ENCODE measurements around the gene LRRC51. TPM values are rescaled to one million over a fixed set of nuclear protein-coding genes. Genes with fewer than 3 reads are reported as not detected.

Gene LRRC51
- total RNA-seq, 2 experiments from 2014 or later, result 0.87 to 1.1 TPM

GRCh38 chr11:72066855-72067254 is 13.8 kb upstream of the LRRC51 start:
- no peaks in the 10 kb centered on the region for H3K9me3 ChIP-seq (ENCODE audit: control insufficient read depth in 1 of 2, insufficient read depth in 1 of 2, low read length in 2 of 2)
- no peaks in the 10 kb centered on the region for H3K27me3 ChIP-seq (ENCODE audit: control insufficient read depth in 1 of 2, insufficient read depth in 2 of 2, low read length in 2 of 2)
- intact Hi-C loops (cut with DNase I, micrococcal nuclease), result no loop called here
- H3K4me3 ChIP-seq (ENCODE audit: low read length), result no peak overlapping the region
- ATAC-seq (ENCODE audit: poor library complexity) (no peak), DNase-seq (no peak)
- ChIA-PET CTCF (interaction anchor here (0.8 to 1.2 kb wide), 2 partner anchors 42 to 77 kb away, joined by 3 read pairs; no protein-coding TSS in a partner anchor), POLR2A (interaction anchor here (1.3 kb wide), 1 partner anchor 26 kb away, joined by 7 read pairs; no protein-coding TSS in a partner anchor)
- H3K27me3 Mint-ChIP-seq, result no peaks in the 10 kb centered on the region
- peaks cover 31% of the 10 kb centered on the region for H3K36me3 Mint-ChIP-seq (ENCODE audit: low read depth)
- H3K4me1 ChIP-seq (ENCODE audit: insufficient read depth, low read length), result peaks cover 9% of the 10 kb centered on the region
- peaks cover 20% of the 10 kb centered on the region for H3K4me1 Mint-ChIP-seq (ENCODE audit: low read depth)
- no peaks in the 10 kb centered on the region for H3K9me3 Mint-ChIP-seq
- TF ChIP-seq, protein P1, sequence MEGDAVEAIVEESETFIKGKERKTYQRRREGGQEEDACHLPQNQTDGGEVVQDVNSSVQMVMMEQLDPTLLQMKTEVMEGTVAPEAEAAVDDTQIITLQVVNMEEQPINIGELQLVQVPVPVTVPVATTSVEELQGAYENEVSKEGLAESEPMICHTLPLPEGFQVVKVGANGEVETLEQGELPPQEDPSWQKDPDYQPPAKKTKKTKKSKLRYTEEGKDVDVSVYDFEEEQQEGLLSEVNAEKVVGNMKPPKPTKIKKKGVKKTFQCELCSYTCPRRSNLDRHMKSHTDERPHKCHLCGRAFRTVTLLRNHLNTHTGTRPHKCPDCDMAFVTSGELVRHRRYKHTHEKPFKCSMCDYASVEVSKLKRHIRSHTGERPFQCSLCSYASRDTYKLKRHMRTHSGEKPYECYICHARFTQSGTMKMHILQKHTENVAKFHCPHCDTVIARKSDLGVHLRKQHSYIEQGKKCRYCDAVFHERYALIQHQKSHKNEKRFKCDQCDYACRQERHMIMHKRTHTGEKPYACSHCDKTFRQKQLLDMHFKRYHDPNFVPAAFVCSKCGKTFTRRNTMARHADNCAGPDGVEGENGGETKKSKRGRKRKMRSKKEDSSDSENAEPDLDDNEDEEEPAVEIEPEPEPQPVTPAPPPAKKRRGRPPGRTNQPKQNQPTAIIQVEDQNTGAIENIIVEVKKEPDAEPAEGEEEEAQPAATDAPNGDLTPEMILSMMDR (IDR thresholded peaks at IDR 0.05), result no peak
- no peak overlapping the region for H3K27ac ChIP-seq (ENCODE audit: low read depth in 1 of 2, low read length in 2 of 2)
- H3K4me3 Mint-ChIP-seq, result no peak overlapping the region
- H3K27ac Mint-ChIP-seq, result no peak overlapping the region
- H3K36me3 ChIP-seq (ENCODE audit: insufficient read depth, low read length), result peaks cover 14% of the 10 kb centered on the region

GRCh38 chr11:72067266-72067665 is 13.4 kb upstream of the LRRC51 start:
- H3K9me3 Mint-ChIP-seq, result no peaks in the 10 kb centered on the region
- H3K4me3 ChIP-seq (ENCODE audit: low read length), result no peak overlapping the region
- ATAC-seq (ENCODE audit: poor library complexity), result no peak
- intact Hi-C loops (cut with DNase I, micrococcal nuclease), result no loop called here
- H3K9me3 ChIP-seq (ENCODE audit: control insufficient read depth in 1 of 2, insufficient read depth in 1 of 2, low read length in 2 of 2), result no peaks in the 10 kb centered on the region
- no peak overlapping the region for H3K27ac ChIP-seq (ENCODE audit: low read depth in 1 of 2, low read length in 2 of 2)
- H3K36me3 Mint-ChIP-seq (ENCODE audit: low read depth), result peaks cover 29% of the 10 kb centered on the region
- peaks cover 24% of the 10 kb centered on the region for H3K4me1 Mint-ChIP-seq (ENCODE audit: low read depth)
- ChIA-PET CTCF (interaction anchor here (0.6 to 1.2 kb wide), 3 partner anchors 24 to 649 kb away, joined by 3 to 4 read pairs (median 3); no protein-coding TSS in a partner anchor), POLR2A (interaction anchor here (1.3 kb wide), 1 partner anchor 27 kb away, joined by 7 read pairs; no protein-coding TSS in a partner anchor)
- H3K27me3 Mint-ChIP-seq, result no peaks in the 10 kb centered on the region
- TF ChIP-seq, protein P1 (IDR thresholded peaks at IDR 0.05), result no peak
- no peak for DNase-seq
- H3K27ac Mint-ChIP-seq, result no peak overlapping the region
- H3K4me3 Mint-ChIP-seq, result no peak overlapping the region
- H3K27me3 ChIP-seq (ENCODE audit: control insufficient read depth in 1 of 2, insufficient read depth in 2 of 2, low read length in 2 of 2), result no peaks in the 10 kb centered on the region
- H3K4me1 ChIP-seq (ENCODE audit: insufficient read depth, low read length), result peaks cover 12% of the 10 kb centered on the region
- H3K36me3 ChIP-seq (ENCODE audit: insufficient read depth, low read length), result peaks cover 14% of the 10 kb centered on the region

- ATAC-seq (ENCODE audit: poor library complexity) (no peak), DNase-seq (no peak)
- H3K27ac Mint-ChIP-seq, result no peak overlapping the region
- CTCF ChIA-PET, result interaction anchor here (0.6 to 1.2 kb wide), 4 partner anchors 12 to 649 kb away, joined by 3 to 4 read pairs (median 3); no protein-coding TSS in a partner anchor
- peaks cover 29% of the 10 kb centered on the region for H3K36me3 Mint-ChIP-seq (ENCODE audit: low read depth)
- Histone ChIP-seq H3K4me1 (ENCODE audit: insufficient read depth, low read length) (peaks cover 14% of the 10 kb centered on the region), H3K27ac (ENCODE audit: low read depth in 1 of 2, low read length in 2 of 2) (no peak overlapping the region), H3K9me3 (ENCODE audit: control insufficient read depth in 1 of 2, insufficient read depth in 1 of 2, low read length in 2 of 2) (no peaks in the 10 kb centered on the region), H3K27me3 (ENCODE audit: control insufficient read depth in 1 of 2, insufficient read depth in 2 of 2, low read length in 2 of 2) (no peaks in the 10 kb centered on the region), H3K36me3 (ENCODE audit: insufficient read depth, low read length) (peaks cover 14% of the 10 kb centered on the region), H3K4me3 (ENCODE audit: low read length) (no peak overlapping the region)
- H3K4me1 Mint-ChIP-seq (ENCODE audit: low read depth), result peaks cover 28% of the 10 kb centered on the region
- H3K4me3 Mint-ChIP-seq, result no peak overlapping the region
- H3K27me3 Mint-ChIP-seq, result no peaks in the 10 kb centered on the region
- TF ChIP-seq, protein P1 (IDR thresholded peaks at IDR 0.05), result no peak
- H3K9me3 Mint-ChIP-seq, result no peaks in the 10 kb centered on the region
- intact Hi-C loops (cut with DNase I, micrococcal nuclease), result no loop called here
- POLR2A ChIA-PET, result interaction anchor here (1.3 kb wide), 1 partner anchor 27 kb away, joined by 7 read pairs; no protein-coding TSS in a partner anchor
Observed at GRCh38 chr11:72067676-72068075, 13.0 kb upstream of the LRRC51 start.

Data from CD4-positive, alpha-beta T cell (primary cell).